ENCODE data around the gene SLC27A4. TPM values are rescaled to one million over a fixed set of nuclear protein-coding genes. Genes with fewer than 3 reads are reported as not detected.

Gene SLC27A4
- total and polyA plus RNA-seq, 2 of the 13 experiments (the other 11 are each of a cell fraction or from before 2014, with no cell fraction given) = 10.6 to 18.8 TPM

DNA sequence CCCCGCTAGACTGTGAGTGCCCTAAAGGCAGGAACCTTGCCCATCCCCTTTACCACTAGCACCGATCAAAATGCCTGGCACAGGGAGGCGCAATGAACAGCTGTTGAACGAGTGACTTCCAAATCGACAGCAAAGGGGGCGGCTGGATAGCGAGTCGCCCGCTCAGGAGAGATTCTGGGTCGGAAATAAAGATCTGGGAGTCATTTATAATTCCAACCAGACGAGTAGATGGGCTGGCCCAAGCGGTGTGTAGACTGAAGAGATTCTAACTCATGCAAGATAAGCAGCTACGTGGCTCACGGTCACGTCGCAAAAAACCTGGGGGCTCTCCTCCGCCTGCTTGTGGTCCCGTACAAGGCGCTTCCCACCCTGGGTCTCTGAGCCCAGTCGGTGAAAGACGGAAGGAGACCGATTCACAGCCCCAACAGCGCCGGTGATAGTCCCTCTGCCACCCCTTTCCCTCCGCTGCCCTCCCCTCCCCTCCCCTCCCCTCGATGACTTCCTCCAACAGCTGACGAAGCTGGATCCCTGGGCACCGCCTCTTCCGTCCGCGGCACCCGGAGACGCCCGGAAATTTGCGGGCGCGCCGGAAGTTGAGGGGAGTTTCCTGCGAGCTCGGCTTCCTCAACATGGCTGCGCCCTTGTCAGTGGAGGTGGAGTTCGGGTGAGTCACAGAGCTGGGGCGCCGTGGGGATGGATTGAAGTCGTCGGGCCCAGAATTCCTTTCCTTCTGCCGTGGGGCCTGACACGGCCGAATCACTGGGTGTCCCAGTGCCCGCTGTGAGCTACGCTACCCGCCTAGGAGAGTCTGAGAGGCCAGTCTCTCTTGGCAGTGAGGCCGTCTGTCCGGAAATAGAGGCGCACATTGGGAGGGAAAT, 30.7 kb downstream of the SLC27A4 start, which contains the start of gene URM1:
URM1 (plus strand) TSS at position 623 of the 878 bp plus-strand sequence; CDS start at position 630, 7 bp downstream.
- peak; percentile 66 for FAIRE-seq
- 1% methylated on average over 43 of the region's 55 CpGs for WGBS (ENCODE audit: low lambda C conversion rate)
- H3K9ac ChIP-seq (ENCODE audit: insufficient read depth, low read depth, low read length) = peak within 1 kb of the TSS; percentile 95
- peak; percentile 93 for DNase-seq (ENCODE audit: low spot score)
- H3K4me3 ChIP-seq (replicated peaks in 1 of 3; ENCODE audit: insufficient read depth in 1 of 3, low read depth in 2 of 3, low read length in 3 of 3) = peak within 1 kb of the TSS; percentile 87 to 92 (median 92)
- H3K27me3 ChIP-seq (ENCODE audit: control insufficient read depth in 1 of 2, insufficient read depth in 2 of 2, low read length in 2 of 2) = peaks cover 1 to 3% of the 10 kb centered on the region in 2 experiments; a peak in 2 of 5 replicates
- H4K20me1 ChIP-seq (ENCODE audit: insufficient read depth, low read length) = no peaks in the 10 kb centered on the region
- POLR2A ChIA-PET = interaction anchor here (0.6 to 1.9 kb wide), 15 partner anchors 9 to 95 kb away, joined by 3 to 19 read pairs (median 4); partner anchors contain the start of genes CERCAM, GOLGA2, ODF2 and SLC27A4
- H3K36me3 ChIP-seq (replicated peaks in 1 of 2; ENCODE audit: control insufficient read depth in 1 of 2, insufficient read depth in 2 of 2, low read length in 2 of 2) = peaks cover 1 to 13% of the 10 kb centered on the region in 2 experiments; a peak in 1 of 5 replicates
- TSS peak; percentile 99 for BruUV-seq (replicated peaks)
- H3K79me2 ChIP-seq (ENCODE audit: insufficient read depth, low read length) = peaks cover 37% of the 10 kb centered on the region
- no peak within 1 kb of the TSS for H2AFZ ChIP-seq (ENCODE audit: low read length)
- intact Hi-C loops (cut with micrococcal nuclease; ENCODE audit: unreplicated experiment) = loop anchor here (2.0 kb wide), 1 partner anchor 42 kb away; no protein-coding TSS in a partner anchor
- H3K4me1 ChIP-seq (ENCODE audit: insufficient read depth, low read length) = peaks cover 15% of the 10 kb centered on the region
- ATAC-seq = peak; percentile 95
- H3K4me2 ChIP-seq (ENCODE audit: low read depth, low read length) = peak within 1 kb of the TSS; percentile 77
- H3K9me3 ChIP-seq (ENCODE audit: low read length) = no peaks in the 10 kb centered on the region
- in situ Hi-C loops (cut with HindIII; ENCODE audit: extremely low pct_ligation_motif_present, low pct_unique_long_range_greater_than_20kb) = no loop called here
- H3K27ac ChIP-seq (ENCODE audit: extremely low read length, insufficient read depth, low read length) = peak within 1 kb of the TSS; percentile 69
- CTCF ChIA-PET (ENCODE audit: low intra/inter-chr PET ratio, low total read pairs) = interaction anchor here (0.8 kb wide), 1 partner anchor 42 kb away, joined by 3 read pairs; no protein-coding TSS in a partner anchor
- no peak for TF ChIP-seq HIVEP1 (CRISPR knock-in tag; IDR thresholded peaks at IDR 0.05)
- TF ChIP-seq, protein P1, sequence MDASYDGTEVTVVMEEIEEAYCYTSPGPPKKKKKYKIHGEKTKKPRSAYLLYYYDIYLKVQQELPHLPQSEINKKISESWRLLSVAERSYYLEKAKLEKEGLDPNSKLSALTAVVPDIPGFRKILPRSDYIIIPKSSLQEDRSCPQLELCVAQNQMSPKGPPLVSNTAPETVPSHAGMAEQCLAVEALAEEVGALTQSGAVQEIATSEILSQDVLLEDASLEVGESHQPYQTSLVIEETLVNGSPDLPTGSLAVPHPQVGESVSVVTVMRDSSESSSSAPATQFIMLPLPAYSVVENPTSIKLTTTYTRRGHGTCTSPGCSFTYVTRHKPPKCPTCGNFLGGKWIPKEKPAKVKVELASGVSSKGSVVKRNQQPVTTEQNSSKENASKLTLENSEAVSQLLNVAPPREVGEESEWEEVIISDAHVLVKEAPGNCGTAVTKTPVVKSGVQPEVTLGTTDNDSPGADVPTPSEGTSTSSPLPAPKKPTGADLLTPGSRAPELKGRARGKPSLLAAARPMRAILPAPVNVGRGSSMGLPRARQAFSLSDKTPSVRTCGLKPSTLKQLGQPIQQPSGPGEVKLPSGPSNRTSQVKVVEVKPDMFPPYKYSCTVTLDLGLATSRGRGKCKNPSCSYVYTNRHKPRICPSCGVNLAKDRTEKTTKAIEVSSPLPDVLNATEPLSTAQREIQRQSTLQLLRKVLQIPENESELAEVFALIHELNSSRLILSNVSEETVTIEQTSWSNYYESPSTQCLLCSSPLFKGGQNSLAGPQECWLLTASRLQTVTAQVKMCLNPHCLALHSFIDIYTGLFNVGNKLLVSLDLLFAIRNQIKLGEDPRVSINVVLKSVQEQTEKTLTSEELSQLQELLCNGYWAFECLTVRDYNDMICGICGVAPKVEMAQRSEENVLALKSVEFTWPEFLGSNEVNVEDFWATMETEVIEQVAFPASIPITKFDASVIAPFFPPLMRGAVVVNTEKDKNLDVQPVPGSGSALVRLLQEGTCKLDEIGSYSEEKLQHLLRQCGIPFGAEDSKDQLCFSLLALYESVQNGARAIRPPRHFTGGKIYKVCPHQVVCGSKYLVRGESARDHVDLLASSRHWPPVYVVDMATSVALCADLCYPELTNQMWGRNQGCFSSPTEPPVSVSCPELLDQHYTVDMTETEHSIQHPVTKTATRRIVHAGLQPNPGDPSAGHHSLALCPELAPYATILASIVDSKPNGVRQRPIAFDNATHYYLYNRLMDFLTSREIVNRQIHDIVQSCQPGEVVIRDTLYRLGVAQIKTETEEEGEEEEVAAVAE (CRISPR knock-in tag; IDR thresholded peaks at IDR 0.05; ENCODE audit: borderline replicate concordance) = no peak
- no peak for TF ChIP-seq GATAD2A (CRISPR knock-in tag; IDR thresholded peaks at IDR 0.05)
- TF ChIP-seq STAT5B (CRISPR knock-in tag; IDR thresholded peaks at IDR 0.05) = no peak
- TF ChIP-seq, protein P2, sequence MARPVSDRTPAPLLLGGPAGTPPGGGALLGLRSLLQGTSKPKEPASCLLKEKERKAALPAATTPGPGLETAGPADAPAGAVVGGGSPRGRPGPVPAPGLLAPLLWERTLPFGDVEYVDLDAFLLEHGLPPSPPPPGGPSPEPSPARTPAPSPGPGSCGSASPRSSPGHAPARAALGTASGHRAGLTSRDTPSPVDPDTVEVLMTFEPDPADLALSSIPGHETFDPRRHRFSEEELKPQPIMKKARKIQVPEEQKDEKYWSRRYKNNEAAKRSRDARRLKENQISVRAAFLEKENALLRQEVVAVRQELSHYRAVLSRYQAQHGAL (CRISPR knock-in tag; IDR thresholded peaks at IDR 0.05; ENCODE audit: not compliant biosample characterization) = no peak
- no peak for TF ChIP-seq PTBP1 (IDR thresholded peaks at IDR 0.05; ENCODE audit: low read depth, low read length, poor library complexity, severe bottlenecking)
- TF ChIP-seq ZFP36 (IDR thresholded peaks at IDR 0.05; ENCODE audit: borderline replicate concordance, low read depth, low read length, partially characterized antibody) = no peak
- TF ChIP-seq SRSF9 (IDR thresholded peaks at IDR 0.05; ENCODE audit: borderline replicate concordance, insufficient read depth, low read depth, low read length, poor library complexity, severe bottlenecking) = no peak
- TF ChIP-seq, protein P3, sequence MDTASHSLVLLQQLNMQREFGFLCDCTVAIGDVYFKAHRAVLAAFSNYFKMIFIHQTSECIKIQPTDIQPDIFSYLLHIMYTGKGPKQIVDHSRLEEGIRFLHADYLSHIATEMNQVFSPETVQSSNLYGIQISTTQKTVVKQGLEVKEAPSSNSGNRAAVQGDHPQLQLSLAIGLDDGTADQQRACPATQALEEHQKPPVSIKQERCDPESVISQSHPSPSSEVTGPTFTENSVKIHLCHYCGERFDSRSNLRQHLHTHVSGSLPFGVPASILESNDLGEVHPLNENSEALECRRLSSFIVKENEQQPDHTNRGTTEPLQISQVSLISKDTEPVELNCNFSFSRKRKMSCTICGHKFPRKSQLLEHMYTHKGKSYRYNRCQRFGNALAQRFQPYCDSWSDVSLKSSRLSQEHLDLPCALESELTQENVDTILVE (CRISPR knock-in tag; IDR thresholded peaks at IDR 0.05) = peak; percentile 33; the same call in 1 of the 2 replicates
- TF ChIP-seq, protein P4, sequence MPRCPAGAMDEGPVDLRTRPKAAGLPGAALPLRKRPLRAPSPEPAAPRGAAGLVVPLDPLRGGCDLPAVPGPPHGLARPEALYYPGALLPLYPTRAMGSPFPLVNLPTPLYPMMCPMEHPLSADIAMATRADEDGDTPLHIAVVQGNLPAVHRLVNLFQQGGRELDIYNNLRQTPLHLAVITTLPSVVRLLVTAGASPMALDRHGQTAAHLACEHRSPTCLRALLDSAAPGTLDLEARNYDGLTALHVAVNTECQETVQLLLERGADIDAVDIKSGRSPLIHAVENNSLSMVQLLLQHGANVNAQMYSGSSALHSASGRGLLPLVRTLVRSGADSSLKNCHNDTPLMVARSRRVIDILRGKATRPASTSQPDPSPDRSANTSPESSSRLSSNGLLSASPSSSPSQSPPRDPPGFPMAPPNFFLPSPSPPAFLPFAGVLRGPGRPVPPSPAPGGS (CRISPR knock-in tag; IDR thresholded peaks at IDR 0.05) = no peak
- peak; percentile 94 for TF ChIP-seq SAP130 (CRISPR knock-in tag; IDR thresholded peaks at IDR 0.05; ENCODE audit: low read depth)
- TF ChIP-seq ARID2 (CRISPR knock-in tag; IDR thresholded peaks at IDR 0.05; ENCODE audit: borderline replicate concordance) = no peak
- TF ChIP-seq, protein P5, sequence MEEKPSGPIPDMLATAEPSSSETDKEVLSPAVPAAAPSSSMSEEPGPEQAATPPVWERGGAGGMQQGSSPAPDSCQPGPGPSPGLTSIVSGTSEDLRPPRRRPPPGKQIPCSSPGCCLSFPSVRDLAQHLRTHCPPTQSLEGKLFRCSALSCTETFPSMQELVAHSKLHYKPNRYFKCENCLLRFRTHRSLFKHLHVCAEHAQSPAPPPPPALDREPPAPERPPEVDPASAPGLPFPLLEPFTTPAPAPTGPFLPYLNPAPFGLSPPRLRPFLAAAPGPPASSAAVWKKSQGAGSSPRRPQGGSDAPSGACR (CRISPR knock-in tag; IDR thresholded peaks at IDR 0.05) = no peak
- no peak for TF ChIP-seq CHD4 (IDR thresholded peaks at IDR 0.05; ENCODE audit: borderline replicate concordance, low read length)
